ENCODE data around the gene FA2H.
"Not testable (repeated sequence)": the region's sequence is repeated elsewhere in the genome, so short reads cannot be mapped to it uniquely, and the experiment has no call there.

Gene FA2H

GRCh38 chr16:74770831-74771526 is 3.6 kb downstream of the FA2H start:
- DNase-seq (ENCODE audit: low read depth in 2 of 2) = no peak

GRCh38 chr16:74769586-74770190 is 4.9 kb downstream of the FA2H start:
- DNase-seq (ENCODE audit: low read depth in 2 of 2) = no peak

- no peak for DNase-seq (ENCODE audit: low read depth in 2 of 2)
Measured at GRCh38 chr16:74768239-74768638, 6.4 kb downstream of the FA2H start.

GRCh38 chr16:74767749-74768148 is 6.9 kb downstream of the FA2H start:
- DNase-seq (ENCODE audit: low read depth in 2 of 2) = no peak

- DNase-seq (ENCODE audit: low read depth in 2 of 2) = no peak
Measured at GRCh38 chr16:74766729-74767128, 7.9 kb downstream of the FA2H start.

- DNase-seq (ENCODE audit: low read depth in 2 of 2) = not testable (repeated sequence)
Measured at GRCh38 chr16:74764184-74764583, 10.4 kb downstream of the FA2H start.

GRCh38 chr16:74761665-74762064 is 13.0 kb downstream of the FA2H start:
- DNase-seq (ENCODE audit: low read depth in 2 of 2) = no peak

GRCh38 chr16:74760007-74760767 is 14.4 kb downstream of the FA2H start:
- no peak for DNase-seq (ENCODE audit: low read depth in 2 of 2)

GRCh38 chr16:74759564-74759963 is 15.1 kb downstream of the FA2H start:
- no peak for DNase-seq (ENCODE audit: low read depth in 2 of 2)

- DNase-seq (ENCODE audit: low read depth in 2 of 2) = no peak
Measured at GRCh38 chr16:74758801-74759200, 15.8 kb downstream of the FA2H start.

GRCh38 chr16:74757349-74757748 is 17.3 kb downstream of the FA2H start:
- no peak for DNase-seq (ENCODE audit: low read depth in 2 of 2)

- DNase-seq (ENCODE audit: low read depth in 2 of 2) = no peak
Measured at GRCh38 chr16:74756203-74756602, 18.4 kb downstream of the FA2H start.

- DNase-seq (ENCODE audit: low read depth in 2 of 2) = no peak
Measured at GRCh38 chr16:74753180-74753579, 21.4 kb downstream of the FA2H start.

GRCh38 chr16:74752756-74753155 is 21.9 kb downstream of the FA2H start:
- no peak for DNase-seq (ENCODE audit: low read depth in 2 of 2)

GRCh38 chr16:74752258-74752657 is 22.4 kb downstream of the FA2H start:
- DNase-seq (ENCODE audit: low read depth in 2 of 2) = no peak

- DNase-seq (ENCODE audit: low read depth in 2 of 2) = no peak
Measured at GRCh38 chr16:74751658-74752057, 23.0 kb downstream of the FA2H start.

GRCh38 chr16:74749291-74750055 is 25.1 kb downstream of the FA2H start:
- no peak for DNase-seq (ENCODE audit: low read depth in 2 of 2)

- DNase-seq (ENCODE audit: low read depth in 2 of 2) = no peak
Measured at GRCh38 chr16:74748616-74749026, 26.0 kb downstream of the FA2H start.

- DNase-seq (ENCODE audit: low read depth in 2 of 2) = no peak
Measured at GRCh38 chr16:74747716-74748615, 26.7 kb downstream of the FA2H start.

- no peak for DNase-seq (ENCODE audit: low read depth in 2 of 2)
Measured at GRCh38 chr16:74745926-74746325, 28.7 kb downstream of the FA2H start.

- no peak for DNase-seq (ENCODE audit: low read depth in 2 of 2)
Measured at GRCh38 chr16:74745109-74745615, 29.5 kb downstream of the FA2H start.
